SK-N-MC (cell line): ENCODE data around the gene CLN3.

Source experiments
- EZH2 ChIP-seq: fragments of 200-600 bp; sonication (generic); IDR thresholded peaks from one replicate; pipeline ENCODE4 v1.6.1; 2017; ENCODE audit warnings: antibody characterized with exemption
- POLR2AphosphoS5 ChIP-seq: IDR thresholded peaks from 2 replicates; pipeline ENCODE4 v1.6.1; 2012; ENCODE audit warnings: mild to moderate bottlenecking, low read depth, low read length, borderline replicate concordance

- TF ChIP-seq POLR2AphosphoS5 = no peak
- TF ChIP-seq EZH2 = no peak
Measured at GRCh38 chr16:28522792-28523191, 30.9 kb upstream of the CLN3 start.
